HEK293T (cell line): ENCODE measurements around the gene KHDC3L.

Experiments
- CTCF ChIA-PET: fragments of 350-600 bp; formaldehyde crosslinking; extraction: SDS; loops from one replicate; lab custom pipeline; 2021; ENCODE audit warnings: antibody characterized with exemption, inconsistent platforms; lab: Yijun Ruan, JAX
- POLR2A ChIA-PET: fragments of 350-600 bp; formaldehyde crosslinking; extraction: SDS; loops from one replicate; lab custom pipeline; 2020; ENCODE audit warnings: antibody characterized with exemption, inconsistent platforms; lab: Yijun Ruan, JAX
- DNase-seq: peaks from one replicate; pipeline ENCODE4 v3.0.0; 2012; ENCODE audit warnings: mixed read lengths; ENCODE audit errors: extremely low spot score
- ARNT ChIP-seq: fragments of 450-650 bp; IDR thresholded peaks from 2 replicates; pipeline ENCODE4 v1.6.1; 2017; ENCODE audit warnings: mild to moderate bottlenecking
- BHLHE40 ChIP-seq: fragments of 450-650 bp; IDR thresholded peaks from 2 replicates; pipeline ENCODE4 v1.6.1; 2016; ENCODE audit warnings: mild to moderate bottlenecking, moderate library complexity, borderline replicate concordance
- CTBP1 ChIP-seq: fragments of 450-650 bp; IDR thresholded peaks from 2 replicates; pipeline ENCODE4 v1.6.1; 2016; ENCODE audit warnings: borderline replicate concordance
- ELF4 ChIP-seq: fragments of 450-650 bp; IDR thresholded peaks from 2 replicates; pipeline ENCODE4 v1.6.1; 2017; ENCODE audit warnings: antibody characterized with exemption
- FOXA1 ChIP-seq: fragments of 450-650 bp; IDR thresholded peaks from 2 replicates; pipeline ENCODE4 v1.6.1; 2016; ENCODE audit warnings: mild to moderate bottlenecking
- FOXK2 ChIP-seq: fragments of 450-650 bp; IDR thresholded peaks from 2 replicates; pipeline ENCODE4 v1.6.1; 2016; ENCODE audit warnings: mild to moderate bottlenecking
- FOXM1 ChIP-seq: fragments of 450-650 bp; IDR thresholded peaks from 2 replicates; pipeline ENCODE4 v1.6.1; 2017; ENCODE audit warnings: mild to moderate bottlenecking, borderline replicate concordance
- HDGF ChIP-seq: fragments of 450-650 bp; IDR thresholded peaks from 2 replicates; pipeline ENCODE4 v1.6.1; 2017; ENCODE audit warnings: antibody characterized with exemption, borderline replicate concordance
- L3MBTL2 ChIP-seq: fragments of 450-650 bp; conservative IDR thresholded peaks from 2 replicates; pipeline ENCODE4 v1.6.1; 2016; ENCODE audit warnings: mild to moderate bottlenecking
- LEF1 ChIP-seq: fragments of 450-650 bp; IDR thresholded peaks from 2 replicates; pipeline ENCODE4 v1.6.1; 2017; ENCODE audit warnings: mild to moderate bottlenecking, borderline replicate concordance
- NFRKB ChIP-seq: fragments of 450-650 bp; IDR thresholded peaks from 2 replicates; pipeline ENCODE4 v1.6.1; 2016; ENCODE audit warnings: mild to moderate bottlenecking, moderate library complexity
- SP1 ChIP-seq: fragments of 450-650 bp; IDR thresholded peaks from 2 replicates; pipeline ENCODE4 v1.6.1; 2017
- SUZ12 ChIP-seq: fragments of 450-650 bp; IDR thresholded peaks from 2 replicates; pipeline ENCODE4 v1.6.1; 2016; ENCODE audit warnings: mild to moderate bottlenecking
- TARDBP ChIP-seq: fragments of 450-650 bp; IDR thresholded peaks from 2 replicates; pipeline ENCODE4 v1.6.1; 2016
- ZNF384 ChIP-seq: fragments of 450-650 bp; IDR thresholded peaks from 2 replicates; pipeline ENCODE4 v1.6.1; 2016
- TF ChIP-seq, protein P1 (sequence below): fragments of 450-650 bp; IDR thresholded peaks from 2 replicates; pipeline ENCODE4 v1.6.1; 2016

KHDC3L gene

GRCh38 chr6:73340048-73340447, 22.4 kb upstream of the KHDC3L start:
- ChIA-PET CTCF (interaction anchor here (0.6 kb wide), 1 partner anchor 12 kb away, joined by 3 read pairs; no protein-coding TSS in a partner anchor), POLR2A (no interaction called here)
- TF ChIP-seq LEF1 (no peak), SUZ12 (no peak), FOXM1 (no peak), FOXK2 (no peak), HDGF (no peak), CTBP1 (no peak), ARNT (no peak), SP1 (no peak), TARDBP (no peak)
- no peak for DNase-seq

DNA sequence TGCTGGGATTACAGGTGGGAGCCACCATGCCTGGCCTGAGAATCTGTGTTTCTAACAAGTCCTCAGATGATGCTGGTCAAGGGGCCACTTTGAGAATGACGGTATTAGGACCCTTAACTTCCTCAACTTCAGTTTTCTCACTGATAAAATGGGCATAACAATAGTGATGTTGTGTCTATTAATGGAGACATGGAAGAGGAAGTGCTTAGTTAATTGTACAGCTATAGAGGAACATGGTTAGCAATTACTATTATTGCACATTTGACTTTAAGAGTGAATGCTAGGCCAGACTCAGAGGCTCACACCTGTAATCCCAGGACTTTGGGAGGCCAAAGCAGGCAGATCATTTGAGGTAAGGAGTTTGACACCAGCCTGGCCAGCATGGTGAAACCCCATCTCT, 21.1 kb upstream of the KHDC3L start:
- ChIA-PET CTCF (no interaction called here), POLR2A (no interaction called here)
- TF ChIP-seq FOXA1 (no peak), NFRKB (no peak), SP1 (no peak), LEF1 (no peak), ELF4 (no peak), ZNF384 (no peak), ARNT (no peak), HDGF (no peak), FOXM1 (no peak), TARDBP (no peak), BHLHE40 (no peak)
- TF ChIP-seq, protein P1, sequence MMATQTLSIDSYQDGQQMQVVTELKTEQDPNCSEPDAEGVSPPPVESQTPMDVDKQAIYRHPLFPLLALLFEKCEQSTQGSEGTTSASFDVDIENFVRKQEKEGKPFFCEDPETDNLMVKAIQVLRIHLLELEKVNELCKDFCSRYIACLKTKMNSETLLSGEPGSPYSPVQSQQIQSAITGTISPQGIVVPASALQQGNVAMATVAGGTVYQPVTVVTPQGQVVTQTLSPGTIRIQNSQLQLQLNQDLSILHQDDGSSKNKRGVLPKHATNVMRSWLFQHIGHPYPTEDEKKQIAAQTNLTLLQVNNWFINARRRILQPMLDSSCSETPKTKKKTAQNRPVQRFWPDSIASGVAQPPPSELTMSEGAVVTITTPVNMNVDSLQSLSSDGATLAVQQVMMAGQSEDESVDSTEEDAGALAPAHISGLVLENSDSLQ: no peak
- no peak for DNase-seq

GRCh38 chr6:73342174-73342573, 20.3 kb upstream of the KHDC3L start:
- CTCF ChIA-PET: no interaction called here
- no peak for DNase-seq
- POLR2A ChIA-PET: no interaction called here
- TF ChIP-seq FOXA1 (no peak), L3MBTL2 (no peak), SUZ12 (no peak), HDGF (no peak)

GRCh38 chr6:73343164-73343563, 19.3 kb upstream of the KHDC3L start:
- TF ChIP-seq, protein P1: no peak
- TF ChIP-seq ARNT (no peak), SP1 (no peak), NFRKB (no peak), FOXM1 (no peak), TARDBP (no peak), FOXK2 (no peak), SUZ12 (no peak), HDGF (no peak)
- no peak for DNase-seq
- CTCF ChIA-PET: interaction anchor here (1.1 kb wide), 1 partner anchor 17 kb away, joined by 4 read pairs; no protein-coding TSS in a partner anchor
- POLR2A ChIA-PET: interaction anchor here (0.8 kb wide), 1 partner anchor 14 kb away, joined by 3 read pairs; no protein-coding TSS in a partner anchor

- ChIA-PET CTCF (no interaction called here), POLR2A (no interaction called here)
- DNase-seq: no peak
- TF ChIP-seq FOXM1 (no peak), ELF4 (no peak), HDGF (no peak), BHLHE40 (no peak), LEF1 (no peak)
Measured at GRCh38 chr6:73348550-73349204, 13.8 kb upstream of the KHDC3L start.

DNA sequence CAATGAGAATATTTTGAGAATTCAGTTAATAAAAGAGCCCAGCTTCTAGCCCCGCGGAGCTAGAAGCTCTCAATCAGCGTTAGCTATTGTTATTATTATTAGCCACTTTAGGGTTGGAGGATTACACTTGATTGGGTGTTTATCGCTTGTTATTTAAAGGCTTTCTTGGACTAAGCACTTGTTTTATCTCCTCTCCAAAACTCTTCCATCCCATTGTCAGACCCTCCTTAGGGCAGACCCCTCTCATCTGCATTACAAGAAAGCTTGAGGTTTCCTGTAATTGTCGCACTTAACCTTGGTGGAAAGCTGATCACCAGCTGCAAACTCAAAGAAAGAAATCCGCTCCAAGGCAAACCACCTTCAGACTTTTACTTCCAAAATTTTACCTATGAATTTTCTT, 13.1 kb upstream of the KHDC3L start:
- CTCF ChIA-PET: interaction anchor here (0.9 to 1.1 kb wide), 2 partner anchors 10 to 39 kb away, joined by 4 to 9 read pairs; no protein-coding TSS in a partner anchor
- POLR2A ChIA-PET: no interaction called here
- no peak for DNase-seq
- no peak for TF ChIP-seq SP1
- TF ChIP-seq CTBP1: no peak
- no peak for TF ChIP-seq ARNT

DNA sequence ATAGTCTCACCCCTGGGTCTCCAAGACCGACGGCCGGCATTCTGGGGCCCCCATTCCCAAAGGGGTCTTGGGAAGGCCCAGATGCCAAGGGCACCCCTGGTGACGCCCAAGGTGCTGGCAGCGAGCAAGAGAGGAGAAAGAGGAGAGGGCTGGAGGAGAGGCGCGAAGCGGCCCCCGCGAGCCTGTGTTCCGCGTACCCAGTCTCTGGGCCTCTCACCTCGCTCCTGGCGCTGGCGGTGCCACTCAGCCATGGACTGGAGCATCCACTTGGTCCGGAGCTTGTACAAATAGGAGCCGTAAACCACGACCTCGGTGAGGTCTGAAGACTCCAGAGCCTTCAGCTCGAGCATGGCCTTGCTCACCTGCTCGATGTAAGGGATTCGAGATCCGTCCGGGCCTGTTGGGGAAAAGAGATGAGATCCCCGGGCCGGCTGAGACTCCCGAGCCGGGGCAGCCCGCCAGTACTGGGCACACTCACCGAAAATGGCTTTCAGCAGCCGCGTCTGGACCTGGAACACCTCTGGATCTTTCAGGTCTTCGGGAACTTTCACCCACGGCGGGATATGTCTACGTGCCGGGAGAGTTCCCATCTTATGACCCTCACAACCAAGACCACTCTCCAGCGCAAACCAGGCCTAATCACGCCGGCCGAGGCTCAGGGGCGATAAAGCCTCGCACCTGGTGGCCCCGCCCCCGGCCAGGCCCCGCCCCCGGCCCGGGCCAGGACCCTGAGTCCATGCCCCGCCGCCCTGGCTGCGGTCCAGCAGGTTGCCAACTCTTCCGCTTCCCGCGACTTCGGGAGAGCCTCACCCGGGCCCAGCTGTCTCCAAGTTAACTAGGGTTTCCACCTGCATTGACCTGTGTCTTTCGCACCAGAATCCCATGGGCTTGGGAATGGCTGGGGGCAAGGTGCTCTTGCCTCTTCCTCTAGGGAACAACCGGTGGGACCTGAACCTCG, 8.5 kb upstream of the KHDC3L start, which contains the start of gene DPPA5:
Gene DPPA5, minus strand, starts transcription at position 641 of the 958 bp plus-strand sequence. Its CDS starts 51 bp downstream, at position 590.
- CTCF ChIA-PET: no interaction called here
- no peak for DNase-seq
- POLR2A ChIA-PET: no interaction called here
- TF ChIP-seq L3MBTL2 (no peak), SUZ12 (no peak), FOXM1 (no peak), SP1 (no peak), FOXK2 (no peak), NFRKB (no peak), ZNF384 (no peak), BHLHE40 (no peak), ARNT (no peak), LEF1 (no peak)
- TF ChIP-seq, protein P1: no peak
